ENCODE results near the gene MBP. TPM values are rescaled to one million over a fixed set of nuclear protein-coding genes. Genes with fewer than 3 reads are reported as not detected.

MBP gene
- total and polyA plus RNA-seq, 2 experiments from 2014 or later = 18.4 to 22.9 TPM

DNA sequence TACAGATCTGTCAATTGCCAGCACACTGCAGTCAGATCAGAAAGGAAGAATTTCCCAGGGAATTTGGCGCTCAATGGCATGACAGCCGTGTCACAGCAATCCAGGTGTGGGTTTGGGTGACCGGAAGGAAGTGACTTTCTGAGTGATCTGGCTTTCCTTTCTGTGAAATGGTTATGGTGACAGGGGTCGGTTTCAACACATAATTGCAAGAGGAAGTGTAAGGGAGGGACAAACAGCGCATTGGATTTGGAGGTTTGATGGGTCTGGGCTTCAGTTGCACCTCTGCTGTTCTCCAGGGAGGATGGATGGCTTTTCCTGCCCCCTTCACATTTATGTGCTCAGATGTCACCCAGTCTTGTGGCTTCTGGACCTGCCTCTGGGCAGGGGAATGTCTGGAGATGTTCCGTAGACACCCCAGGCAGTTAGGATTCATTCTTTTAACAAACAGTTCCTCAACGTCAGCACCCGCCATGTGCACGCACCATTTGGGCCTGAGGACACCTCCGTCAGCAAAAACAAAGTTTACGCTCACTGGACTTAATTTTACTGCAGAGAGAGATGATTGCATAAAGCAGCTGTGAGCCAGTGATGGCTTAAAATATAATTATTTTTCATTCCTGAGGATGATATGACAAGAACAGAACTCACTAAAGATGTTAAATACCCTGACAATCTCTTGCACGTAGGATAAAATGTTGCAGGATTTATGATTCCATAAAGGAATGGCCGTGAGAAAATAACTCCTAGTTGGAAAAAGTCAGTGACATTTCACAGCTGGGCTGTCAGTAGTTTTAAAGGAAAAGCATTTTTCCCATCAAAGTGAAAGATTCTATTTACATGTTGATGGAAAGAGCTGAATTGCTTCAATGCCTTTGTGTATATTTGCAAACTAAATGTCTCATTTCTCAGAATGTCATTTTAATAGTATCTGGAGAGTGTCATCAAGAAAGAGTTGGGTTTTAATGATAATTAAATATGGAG, 36.9 kb downstream of the MBP start:
- peaks cover 2% of the 10 kb centered on the region; the same call in 2 of the 3 replicates for H3K36me3 Mint-ChIP-seq (ENCODE audit: low read depth)
- H2AFZ ChIP-seq = no peak overlapping the region
- no peak overlapping the region for H3K4me3 Mint-ChIP-seq
- H3K4me3 ChIP-seq = no peak overlapping the region
- no peak for TF ChIP-seq EZH2 (IDR thresholded peaks at IDR 0.05; ENCODE audit: low read depth, unreplicated experiment)
- TF ChIP-seq STAT1 (IDR thresholded peaks at IDR 0.05; ENCODE audit: unreplicated experiment) = no peak
- TF ChIP-seq ZNF331 (CRISPR knock-in tag; IDR thresholded peaks at IDR 0.05; ENCODE audit: low read depth) = no peak
- no peak for TF ChIP-seq JUNB (IDR thresholded peaks at IDR 0.05; ENCODE audit: unreplicated experiment)
- no peak for TF ChIP-seq NANOG (IDR thresholded peaks at IDR 0.05; ENCODE audit: borderline replicate concordance)
- TF ChIP-seq CREB1 (CRISPR knock-in tag; IDR thresholded peaks at IDR 0.05; ENCODE audit: low read depth) = no peak
- TF ChIP-seq CTCF (conservative IDR thresholded peaks at IDR 0.05; ENCODE audit: low read depth in 2 of 2) = no peak
- no peak for TF ChIP-seq REST (IDR thresholded peaks at IDR 0.05; ENCODE audit: unreplicated experiment)
- TF ChIP-seq ZNF114 (CRISPR knock-in tag; IDR thresholded peaks at IDR 0.05) = no peak
- TF ChIP-seq POLR2AphosphoS5 (IDR thresholded peaks at IDR 0.05; ENCODE audit: low read depth) = no peak
- no peak for TF ChIP-seq ZNF462 (CRISPR knock-in tag; IDR thresholded peaks at IDR 0.05)
- TF ChIP-seq EZH2phosphoT487 (IDR thresholded peaks at IDR 0.05; ENCODE audit: unreplicated experiment) = no peak
- no peak for TF ChIP-seq ETS1 (IDR thresholded peaks at IDR 0.05)
- peaks cover 17% of the 10 kb centered on the region for H3K27me3 Mint-ChIP-seq (ENCODE audit: insufficient read depth, low read depth, poor library complexity)
- H3K27ac Mint-ChIP-seq = no peak overlapping the region
- H3K79me2 ChIP-seq (replicated peaks; ENCODE audit: insufficient read depth) = no peaks in the 10 kb centered on the region
- peak overlapping the region; percentile 42; the same call in 1 of the 2 replicates for H3K4me2 ChIP-seq
- no peaks in the 10 kb centered on the region for H3K9me3 Mint-ChIP-seq
- H3K4me1 ChIP-seq (ENCODE audit: insufficient read depth) = peaks cover 38% of the 10 kb centered on the region
- no peaks in the 10 kb centered on the region for H3K9me2 ChIP-seq (ENCODE audit: insufficient read depth)
- H4K20me1 ChIP-seq (replicated peaks; ENCODE audit: insufficient read depth) = no peaks in the 10 kb centered on the region
- ATAC-seq (no peak), DNase-seq (ENCODE audit: low spot score) (no peak)
- H3K36me3 ChIP-seq (ENCODE audit: insufficient read depth) = no peaks in the 10 kb centered on the region
- no peak overlapping the region for H3K27ac ChIP-seq (ENCODE audit: low read depth)
- H3F3A ChIP-seq (replicated peaks; ENCODE audit: low read depth) = peaks cover 3% of the 10 kb centered on the region; the same call in 1 of the 2 replicates
- H3K4me1 Mint-ChIP-seq = peaks cover 58% of the 10 kb centered on the region
- H3K27me3 ChIP-seq (ENCODE audit: insufficient read depth) = no peaks in the 10 kb centered on the region

All from GM23338 (cell line).